NCI-H2029 (cell line): Measurements from ENCODE around the gene BID.

Experiments used
- DNase-seq: peaks from one replicate; lab custom pipeline; 2025; lab: John Stamatoyannopoulos, UW

The BID gene

GRCh38 chr22:17783773-17784480 is 9.7 kb upstream of the BID start:
- DNase-seq = no peak

- no peak for DNase-seq
These were observed 9.0 kb upstream of the BID start for GRCh38 chr22:17783312-17783711.

GRCh38 chr22:17782621-17783020 is 8.4 kb upstream of the BID start:
- DNase-seq = no peak

GRCh38 chr22:17782158-17782557 is 7.9 kb upstream of the BID start:
- no peak for DNase-seq

GRCh38 chr22:17781319-17782031 is 7.2 kb upstream of the BID start:
- DNase-seq = no peak

- DNase-seq = no peak
These were observed 6.6 kb upstream of the BID start for GRCh38 chr22:17780741-17781318.

GRCh38 chr22:17780116-17780740 is 6.0 kb upstream of the BID start:
- no peak for DNase-seq

GRCh38 chr22:17779286-17780115 is 5.2 kb upstream of the BID start:
- no peak for DNase-seq

- no peak for DNase-seq
These were observed 4.2 kb upstream of the BID start for GRCh38 chr22:17778412-17778976.

- no peak for DNase-seq
These were observed 3.4 kb upstream of the BID start for GRCh38 chr22:17777717-17778044.

GRCh38 chr22:17777005-17777716 is 2.9 kb upstream of the BID start:
- no peak for DNase-seq

- no peak for DNase-seq
These were observed 1.7 kb upstream of the BID start for GRCh38 chr22:17775781-17776465.

GRCh38 chr22:17774926-17775685 is 837 bp upstream of the BID start:
- DNase-seq = no peak

- DNase-seq = peak; percentile 38
These were observed 563 bp downstream of the BID start for GRCh38 chr22:17773606-17774205.

GRCh38 chr22:17772958-17773605 is 1.2 kb downstream of the BID start:
- no peak for DNase-seq

GRCh38 chr22:17772249-17772957 is 1.9 kb downstream of the BID start:
- peak; percentile 34 for DNase-seq

- DNase-seq = no peak
These were observed 3.8 kb downstream of the BID start for GRCh38 chr22:17770180-17771077.
